Activated naive CD4-positive, alpha-beta T cell treated with anti-CD3 and anti-CD28 coated beads, Interleukin-2, amount 10 ng/mL, durations not matched to agents 7 days and 5 days (primary cell): ENCODE results near the gene RTL9.

Experiments
- CTCF ChIA-PET: fragments of 350-600 bp; sonication (Branson Sonifier 250); formaldehyde crosslinking; loops from one replicate; lab custom pipeline; 2021; ENCODE audit warnings: antibody characterized with exemption; lab: Charles Lee
- DNase-seq: peaks from one replicate; pipeline ENCODE4 v3.0.0-alpha.2; 2020
- H3K27ac Mint-ChIP-seq: one replicate; pipeline ENCODE4 v1.8.0; 2021; ENCODE audit warnings: mild to moderate bottlenecking, moderate library complexity, mixed read lengths
- H3K27me3 Mint-ChIP-seq: one replicate; pipeline ENCODE4 v1.8.0; 2021; ENCODE audit warnings: mild to moderate bottlenecking, mixed read lengths
- H3K36me3 Mint-ChIP-seq: one replicate; pipeline ENCODE4 v1.8.0; 2021; ENCODE audit warnings: mixed read lengths
- H3K4me1 Mint-ChIP-seq: one replicate; pipeline ENCODE4 v1.8.0; 2021; ENCODE audit warnings: mixed read lengths
- H3K4me3 Mint-ChIP-seq: one replicate; pipeline ENCODE4 v1.8.0; 2021; ENCODE audit warnings: mild to moderate bottlenecking, moderate library complexity, mixed read lengths
- H3K9me3 Mint-ChIP-seq: one replicate; pipeline ENCODE4 v1.8.0; 2021; ENCODE audit warnings: mixed read lengths

Gene RTL9

GRCh38 chrX:110384490-110384889 lies 25.8 kb downstream of the RTL9 start:
- Mint-ChIP-seq H3K4me3 (no peak overlapping the region), H3K27me3 (peaks cover 7% of the 10 kb centered on the region), H3K4me1 (no peaks in the 10 kb centered on the region), H3K9me3 (no peaks in the 10 kb centered on the region), H3K27ac (no peak overlapping the region), H3K36me3 (no peaks in the 10 kb centered on the region)
- CTCF ChIA-PET = no interaction called here
- DNase-seq = no peak

- Mint-ChIP-seq H3K27ac (no peak overlapping the region), H3K4me3 (no peak overlapping the region), H3K27me3 (peaks cover 5% of the 10 kb centered on the region), H3K36me3 (no peaks in the 10 kb centered on the region), H3K4me1 (no peaks in the 10 kb centered on the region), H3K9me3 (no peaks in the 10 kb centered on the region)
- CTCF ChIA-PET = interaction anchor here (0.7 kb wide), 1 partner anchor 346 kb away, joined by 3 read pairs; no protein-coding TSS in a partner anchor
- DNase-seq = no peak
Observed at GRCh38 chrX:110389570-110389969, 30.9 kb downstream of the RTL9 start.

- Mint-ChIP-seq H3K4me1 (no peaks in the 10 kb centered on the region), H3K36me3 (no peaks in the 10 kb centered on the region), H3K27me3 (peaks cover 5% of the 10 kb centered on the region), H3K4me3 (no peak overlapping the region), H3K9me3 (no peaks in the 10 kb centered on the region), H3K27ac (no peak overlapping the region)
- CTCF ChIA-PET = no interaction called here
- DNase-seq = no peak
Observed at GRCh38 chrX:110391086-110391485, 32.4 kb downstream of the RTL9 start.

- Mint-ChIP-seq H3K27ac (no peak overlapping the region), H3K4me3 (no peak overlapping the region), H3K4me1 (no peaks in the 10 kb centered on the region), H3K27me3 (peaks cover 2% of the 10 kb centered on the region), H3K9me3 (no peaks in the 10 kb centered on the region), H3K36me3 (no peaks in the 10 kb centered on the region)
- no peak for DNase-seq
- CTCF ChIA-PET = no interaction called here
Observed at GRCh38 chrX:110394651-110395050, 36.0 kb downstream of the RTL9 start.

- CTCF ChIA-PET = no interaction called here
- no peak overlapping the region for H3K27ac Mint-ChIP-seq
- no peaks in the 10 kb centered on the region for H3K4me1 Mint-ChIP-seq
- no peak overlapping the region for H3K4me3 Mint-ChIP-seq
- H3K9me3 Mint-ChIP-seq = no peaks in the 10 kb centered on the region
- no peak for DNase-seq
- no peaks in the 10 kb centered on the region for H3K36me3 Mint-ChIP-seq
- no peaks in the 10 kb centered on the region for H3K27me3 Mint-ChIP-seq
Observed at GRCh38 chrX:110395877-110396276, 37.2 kb downstream of the RTL9 start.

- peaks cover under 1% of the 10 kb centered on the region for H3K27me3 Mint-ChIP-seq
- H3K4me3 Mint-ChIP-seq = no peak overlapping the region
- no peaks in the 10 kb centered on the region for H3K9me3 Mint-ChIP-seq
- H3K4me1 Mint-ChIP-seq = no peaks in the 10 kb centered on the region
- no peak overlapping the region for H3K27ac Mint-ChIP-seq
- no peak for DNase-seq
- no peaks in the 10 kb centered on the region for H3K36me3 Mint-ChIP-seq
- CTCF ChIA-PET = no interaction called here
Observed at GRCh38 chrX:110396735-110397134, 38.1 kb downstream of the RTL9 start.

GRCh38 chrX:110397339-110397738 lies 38.7 kb downstream of the RTL9 start:
- CTCF ChIA-PET = no interaction called here
- no peak overlapping the region for H3K27ac Mint-ChIP-seq
- no peak for DNase-seq
- no peak overlapping the region for H3K4me3 Mint-ChIP-seq
- H3K36me3 Mint-ChIP-seq = no peaks in the 10 kb centered on the region
- no peaks in the 10 kb centered on the region for H3K4me1 Mint-ChIP-seq
- H3K9me3 Mint-ChIP-seq = no peaks in the 10 kb centered on the region
- H3K27me3 Mint-ChIP-seq = peaks cover 3% of the 10 kb centered on the region

- H3K36me3 Mint-ChIP-seq = no peaks in the 10 kb centered on the region
- peaks cover 3% of the 10 kb centered on the region for H3K27me3 Mint-ChIP-seq
- H3K4me3 Mint-ChIP-seq = no peak overlapping the region
- no peaks in the 10 kb centered on the region for H3K9me3 Mint-ChIP-seq
- H3K4me1 Mint-ChIP-seq = no peaks in the 10 kb centered on the region
- CTCF ChIA-PET = no interaction called here
- H3K27ac Mint-ChIP-seq = no peak overlapping the region
- no peak for DNase-seq
Observed at GRCh38 chrX:110397904-110398303, 39.3 kb downstream of the RTL9 start.

GRCh38 chrX:110399497-110399896 lies 40.8 kb downstream of the RTL9 start:
- Mint-ChIP-seq H3K27me3 (peaks cover 3% of the 10 kb centered on the region), H3K27ac (no peak overlapping the region), H3K36me3 (no peaks in the 10 kb centered on the region), H3K4me3 (no peak overlapping the region), H3K4me1 (no peaks in the 10 kb centered on the region), H3K9me3 (no peaks in the 10 kb centered on the region)
- no peak for DNase-seq
- CTCF ChIA-PET = no interaction called here

- no peak for DNase-seq
- no peaks in the 10 kb centered on the region for H3K36me3 Mint-ChIP-seq
- H3K4me1 Mint-ChIP-seq = no peaks in the 10 kb centered on the region
- no peak overlapping the region for H3K4me3 Mint-ChIP-seq
- H3K9me3 Mint-ChIP-seq = no peaks in the 10 kb centered on the region
- no peak overlapping the region for H3K27ac Mint-ChIP-seq
- CTCF ChIA-PET = no interaction called here
- peaks cover 3% of the 10 kb centered on the region for H3K27me3 Mint-ChIP-seq
Observed at GRCh38 chrX:110399966-110400365, 41.3 kb downstream of the RTL9 start.

GRCh38 chrX:110401135-110401534 lies 42.5 kb downstream of the RTL9 start:
- Mint-ChIP-seq H3K27ac (no peak overlapping the region), H3K4me3 (no peak overlapping the region), H3K27me3 (peaks cover 3% of the 10 kb centered on the region), H3K36me3 (no peaks in the 10 kb centered on the region), H3K4me1 (no peaks in the 10 kb centered on the region), H3K9me3 (no peaks in the 10 kb centered on the region)
- CTCF ChIA-PET = interaction anchor here (25.3 kb wide), 1 partner anchor 242 kb away, joined by 409 read pairs; no protein-coding TSS in a partner anchor
- no peak for DNase-seq

- Mint-ChIP-seq H3K27ac (no peak overlapping the region), H3K9me3 (no peaks in the 10 kb centered on the region), H3K36me3 (no peaks in the 10 kb centered on the region), H3K27me3 (peaks cover 3% of the 10 kb centered on the region), H3K4me3 (no peak overlapping the region), H3K4me1 (no peaks in the 10 kb centered on the region)
- CTCF ChIA-PET = interaction anchor here (1.8 to 25.3 kb wide), 2 partner anchors 10 to 243 kb away, joined by 8 to 409 read pairs; no protein-coding TSS in a partner anchor
- DNase-seq = no peak
Observed at GRCh38 chrX:110402091-110402849, 43.6 kb downstream of the RTL9 start.

- H3K9me3 Mint-ChIP-seq = no peaks in the 10 kb centered on the region
Observed at GRCh38 chrX:110402850-110403221, 44.2 kb downstream of the RTL9 start.

GRCh38 chrX:110403441-110404238 lies 45.0 kb downstream of the RTL9 start:
- Mint-ChIP-seq H3K4me1 (no peaks in the 10 kb centered on the region), H3K36me3 (no peaks in the 10 kb centered on the region), H3K27me3 (peaks cover 3% of the 10 kb centered on the region), H3K9me3 (no peaks in the 10 kb centered on the region), H3K4me3 (no peak overlapping the region), H3K27ac (no peak overlapping the region)
- CTCF ChIA-PET = interaction anchor here (1.8 to 25.3 kb wide), 2 partner anchors 9 to 244 kb away, joined by 8 to 409 read pairs; no protein-coding TSS in a partner anchor
- no peak for DNase-seq

More at GRCh38 chrX:110402850-110403221, 44.2 kb downstream of the RTL9 start:
- Mint-ChIP-seq H3K27ac (no peak overlapping the region), H3K27me3 (peaks cover 3% of the 10 kb centered on the region), H3K4me3 (no peak overlapping the region), H3K36me3 (no peaks in the 10 kb centered on the region), H3K4me1 (no peaks in the 10 kb centered on the region)
- DNase-seq = no peak
- CTCF ChIA-PET = interaction anchor here (1.8 to 25.3 kb wide), 2 partner anchors 10 to 243 kb away, joined by 8 to 409 read pairs; no protein-coding TSS in a partner anchor
